K562 treated with DMSO at 1 percent for 4 hours (cell line): Measurements from ENCODE around the gene SEC61G. TPM values are rescaled to one million over a fixed set of nuclear protein-coding genes. Genes with fewer than 3 reads are reported as not detected.

Source experiments
- total RNA-seq: library from RNA; unstranded; fragments of 300-600 nt; gene quantifications from 2 replicates; pipeline ENCODE4 v1.2.3, GENCODE V29; 2022; ENCODE audit not compliant: insufficient read depth

SEC61G gene
- 359 and 390 TPM in 2 replicates for total RNA-seq

GRCh38 chr7:54758702-54759592 lies at the start of gene SEC61G:
Gene SEC61G (minus strand): TSS chr7:54759211. CDS start chr7:54757588, 1,623 bp downstream.

Other genes starting within 250 kb of the SEC61G start
- gene VSTM2A, start 216.8 kb downstream of the SEC61G start, total RNA-seq, result not detected in 2 replicates